ENCODE results near the gene ZNF385C. TPM values are rescaled to one million over a fixed set of nuclear protein-coding genes. Genes with fewer than 3 reads are reported as not detected.
A peak's percentile ranks its signal among the peaks of the same experiment; 100 is the strongest.

ZNF385C gene
- total RNA-seq, 1 experiment from 2014 or later: 2.8 TPM

DNA sequence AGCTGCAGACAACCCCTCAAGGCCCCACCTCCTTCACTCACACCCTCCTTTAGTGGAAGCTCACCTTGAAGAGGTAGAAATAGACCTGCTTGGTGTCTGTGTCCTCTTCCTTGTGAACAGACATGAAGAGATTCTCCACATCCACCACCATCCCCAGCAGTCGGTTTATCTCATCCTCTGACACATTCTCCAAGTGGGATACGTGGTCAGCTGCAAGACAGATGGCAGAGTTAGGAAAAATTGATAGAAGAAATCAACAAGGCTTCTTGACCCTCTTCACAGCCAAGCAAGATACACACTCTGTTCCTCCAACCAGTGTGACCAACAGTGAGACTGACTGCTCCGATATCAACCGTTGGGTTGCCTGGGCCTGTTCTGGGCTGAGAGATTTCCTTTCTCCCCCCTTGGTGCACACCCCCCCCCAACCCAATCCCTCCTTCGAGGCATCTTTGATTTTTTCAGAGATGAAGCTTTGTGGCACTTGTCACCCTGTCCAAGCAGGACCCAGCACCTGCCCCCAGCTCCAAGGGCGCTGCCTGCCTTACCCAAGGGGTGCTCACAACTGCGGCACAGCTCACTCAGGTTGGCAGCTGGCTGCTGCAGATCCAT is 22.0 kb upstream of the ZNF385C start:
- peak overlapping the region; percentile 60 to 80 for H3K4me3 Mint-ChIP-seq

More for the DNA sequence above, 22.0 kb upstream of the ZNF385C start:
- Histone ChIP-seq H2BK12ac (ENCODE audit: insufficient read length, low read depth, low read length) (no peak overlapping the region), H4K8ac (replicated peaks; ENCODE audit: insufficient read length, low read depth, low read length) (no peak overlapping the region), H2AK5ac (ENCODE audit: insufficient read length, low read length) (no peak overlapping the region), H3K56ac (ENCODE audit: insufficient read length, low read depth, low read length) (no peak overlapping the region), H3K27ac (ENCODE audit: insufficient read length, low read depth, low read length) (no peak overlapping the region), H3K27me3 (ENCODE audit: insufficient read depth, low read length) (no peaks in the 10 kb centered on the region), H3K14ac (ENCODE audit: insufficient read depth, low read length) (no peak overlapping the region), H4K5ac (ENCODE audit: insufficient read length, low read depth, low read length) (no peak overlapping the region), H3K23ac (ENCODE audit: insufficient read length, low read depth, low read length) (no peak overlapping the region), H3T11ph (ENCODE audit: low read length) (no peak overlapping the region), H3K9ac (ENCODE audit: extremely low read depth, insufficient read length, low read length) (no peak overlapping the region), H3K79me2 (ENCODE audit: insufficient read depth, low read length) (no peaks in the 10 kb centered on the region), H3K79me1 (ENCODE audit: insufficient read depth, low read depth, low read length, poor library complexity, severe bottlenecking) (no peaks in the 10 kb centered on the region), H3K9me3 (ENCODE audit: control insufficient read depth, low read depth, low read length) (no peaks in the 10 kb centered on the region), H2AFZ (ENCODE audit: low read length) (no peak overlapping the region), H4K20me1 (ENCODE audit: control insufficient read depth, insufficient read depth, insufficient read length) (no peaks in the 10 kb centered on the region), H2BK120ac (ENCODE audit: low read depth, low read length, poor library complexity, severe bottlenecking) (no peak overlapping the region), H4K91ac (ENCODE audit: insufficient read length, low read depth, low read length) (no peak overlapping the region), H2BK5ac (ENCODE audit: insufficient read length, low read length) (no peak overlapping the region), H3K18ac (ENCODE audit: insufficient read length, low read depth, low read length) (no peak overlapping the region), H3K4ac (ENCODE audit: low read depth, low read length) (no peak overlapping the region), H2BK15ac (ENCODE audit: low read depth, low read length) (no peak overlapping the region), H3K23me2 (ENCODE audit: insufficient read length, low read depth, low read length, poor library complexity, severe bottlenecking) (no peaks in the 10 kb centered on the region), H2BK20ac (ENCODE audit: low read depth, low read length, poor library complexity, severe bottlenecking) (no peak overlapping the region), H3K4me1 (ENCODE audit: insufficient read depth, low read length) (no peaks in the 10 kb centered on the region), H3K4me2 (ENCODE audit: insufficient read depth, insufficient read length, low read length) (peak overlapping the region; percentile 41)
- no CpG with 5 or more reads among the region's 7 CpGs for WGBS (ENCODE audit: extremely low coverage, insufficient read length, low lambda C conversion rate)
- TF ChIP-seq, protein P1, sequence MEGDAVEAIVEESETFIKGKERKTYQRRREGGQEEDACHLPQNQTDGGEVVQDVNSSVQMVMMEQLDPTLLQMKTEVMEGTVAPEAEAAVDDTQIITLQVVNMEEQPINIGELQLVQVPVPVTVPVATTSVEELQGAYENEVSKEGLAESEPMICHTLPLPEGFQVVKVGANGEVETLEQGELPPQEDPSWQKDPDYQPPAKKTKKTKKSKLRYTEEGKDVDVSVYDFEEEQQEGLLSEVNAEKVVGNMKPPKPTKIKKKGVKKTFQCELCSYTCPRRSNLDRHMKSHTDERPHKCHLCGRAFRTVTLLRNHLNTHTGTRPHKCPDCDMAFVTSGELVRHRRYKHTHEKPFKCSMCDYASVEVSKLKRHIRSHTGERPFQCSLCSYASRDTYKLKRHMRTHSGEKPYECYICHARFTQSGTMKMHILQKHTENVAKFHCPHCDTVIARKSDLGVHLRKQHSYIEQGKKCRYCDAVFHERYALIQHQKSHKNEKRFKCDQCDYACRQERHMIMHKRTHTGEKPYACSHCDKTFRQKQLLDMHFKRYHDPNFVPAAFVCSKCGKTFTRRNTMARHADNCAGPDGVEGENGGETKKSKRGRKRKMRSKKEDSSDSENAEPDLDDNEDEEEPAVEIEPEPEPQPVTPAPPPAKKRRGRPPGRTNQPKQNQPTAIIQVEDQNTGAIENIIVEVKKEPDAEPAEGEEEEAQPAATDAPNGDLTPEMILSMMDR (conservative IDR thresholded peaks at IDR 0.05): no peak
- H3K27me3 Mint-ChIP-seq (ENCODE audit: low read depth): no peaks in the 10 kb centered on the region
- no peak for DNase-seq
- H3K27ac Mint-ChIP-seq: no peak overlapping the region; a peak in 1 of 7 replicates
- H3K9me3 Mint-ChIP-seq: no peaks in the 10 kb centered on the region
- peaks cover 22 to 32% of the 10 kb centered on the region in 2 experiments for H3K4me1 Mint-ChIP-seq
- peaks cover 8 to 48% (median 43%) of the 10 kb centered on the region in 3 experiments; a peak in 6 of 7 replicates for H3K36me3 Mint-ChIP-seq (ENCODE audit: insufficient read depth in 1 of 3, low read depth in 3 of 3)

Data from H9 (cell line).